ENCODE data around the gene VAT1L.

The VAT1L gene

DNA sequence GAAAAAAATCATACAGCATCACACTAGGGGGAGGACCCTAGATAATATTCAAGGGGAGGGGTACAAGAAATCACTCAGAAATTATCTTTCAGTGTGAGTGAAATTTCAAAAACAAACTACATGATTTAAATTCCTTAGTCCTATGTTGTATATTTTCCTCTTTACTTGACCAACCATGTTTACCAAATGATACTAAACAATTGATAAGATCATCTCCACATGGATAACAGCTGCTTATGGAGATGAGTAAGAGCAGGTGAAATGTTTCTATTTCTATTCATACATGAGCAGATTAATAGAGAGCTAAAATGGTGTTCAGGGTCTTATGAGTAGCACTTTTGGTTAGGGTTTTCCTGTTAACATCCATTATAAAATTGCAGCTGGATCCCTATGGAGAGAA, 7.3 kb upstream of the VAT1L start:
- no peak overlapping the region for H3K4me3 ChIP-seq (ENCODE audit: low read depth, low read length)

DNA sequence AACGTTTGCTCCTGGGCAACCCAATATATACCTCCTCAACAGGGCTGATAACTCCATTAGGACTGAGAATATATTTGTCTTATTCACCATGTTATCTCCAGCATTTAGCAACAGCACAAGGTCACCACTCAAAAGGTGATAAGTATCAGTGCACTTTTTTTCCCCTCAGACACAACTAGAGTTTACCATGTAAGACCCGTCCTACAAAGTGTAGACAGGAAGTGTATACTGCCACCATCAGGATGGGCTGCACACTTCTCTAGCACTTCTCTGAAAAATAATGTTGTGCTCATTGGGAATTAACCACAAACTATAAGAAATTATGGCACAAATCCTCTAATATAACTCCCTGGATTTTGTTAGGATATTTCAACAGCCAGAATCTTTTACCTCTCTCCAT, 5.7 kb upstream of the VAT1L start:
- no peak overlapping the region for H3K4me3 ChIP-seq (ENCODE audit: low read depth, low read length)

DNA sequence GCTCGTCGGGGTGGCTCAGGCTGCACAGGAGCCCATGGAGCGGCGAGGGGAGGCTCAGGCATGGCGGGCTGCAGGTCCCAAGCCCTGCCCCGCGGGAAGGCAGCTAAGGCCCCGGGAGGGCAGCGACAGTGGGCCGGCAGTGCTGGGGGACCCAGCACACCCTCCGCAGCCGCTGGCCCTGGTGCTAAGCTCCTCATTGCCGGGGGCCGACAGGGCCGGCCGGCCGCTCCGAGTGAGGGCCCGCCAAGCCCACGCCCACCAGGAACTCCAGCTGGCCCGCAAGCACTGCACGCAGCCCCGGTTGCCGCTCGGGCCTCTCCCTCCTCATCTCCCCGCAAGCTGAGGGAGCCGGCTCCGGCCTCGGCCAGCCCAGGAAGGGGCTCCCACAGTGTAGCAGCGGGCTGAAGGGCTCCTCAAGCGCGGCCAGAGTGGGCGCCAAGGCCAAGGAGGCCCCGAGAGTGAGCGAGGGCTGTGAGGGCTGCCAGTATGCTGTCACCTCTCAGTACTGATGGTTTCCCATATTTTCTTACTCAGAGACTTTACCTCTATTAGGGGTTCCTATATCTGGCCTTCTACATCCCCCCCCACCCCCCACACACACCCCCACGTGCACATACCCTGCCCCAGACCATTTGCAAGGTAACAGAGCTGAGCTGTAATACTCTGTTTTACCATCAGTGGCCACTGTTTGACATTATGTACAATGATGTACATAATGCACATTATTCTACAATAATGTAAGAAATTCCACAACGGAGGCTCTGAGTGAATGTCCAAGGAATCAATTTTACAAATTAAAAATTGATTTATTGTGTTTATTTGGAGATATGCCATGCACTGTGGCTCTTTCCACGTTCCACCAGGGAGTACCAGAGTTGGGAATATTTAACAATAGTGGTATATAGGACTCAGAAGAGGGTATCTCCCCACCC, 3.7 kb upstream of the VAT1L start:
- no peak overlapping the region for H3K4me3 ChIP-seq (ENCODE audit: low read depth, low read length)

DNA sequence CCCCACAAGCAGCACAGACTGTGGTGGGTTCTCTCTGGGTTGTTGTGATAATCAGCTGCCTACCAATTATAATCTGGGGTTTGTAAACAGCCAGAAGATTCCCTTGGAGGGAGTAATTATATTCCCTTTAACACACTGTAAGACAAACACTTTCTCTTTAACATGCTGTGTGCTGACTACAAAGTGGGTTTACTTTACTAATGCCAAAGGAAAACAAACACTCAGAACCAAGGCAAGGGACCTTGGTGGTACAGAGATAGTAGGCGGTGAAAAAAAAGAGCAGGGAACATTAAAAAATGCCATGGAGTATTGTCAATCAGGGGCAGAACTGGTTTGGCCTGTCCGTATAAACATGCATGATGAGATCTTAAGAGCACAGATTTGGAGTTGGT, 3.0 kb upstream of the VAT1L start:
- no peak overlapping the region for H3K4me3 ChIP-seq (ENCODE audit: low read depth, low read length)

DNA sequence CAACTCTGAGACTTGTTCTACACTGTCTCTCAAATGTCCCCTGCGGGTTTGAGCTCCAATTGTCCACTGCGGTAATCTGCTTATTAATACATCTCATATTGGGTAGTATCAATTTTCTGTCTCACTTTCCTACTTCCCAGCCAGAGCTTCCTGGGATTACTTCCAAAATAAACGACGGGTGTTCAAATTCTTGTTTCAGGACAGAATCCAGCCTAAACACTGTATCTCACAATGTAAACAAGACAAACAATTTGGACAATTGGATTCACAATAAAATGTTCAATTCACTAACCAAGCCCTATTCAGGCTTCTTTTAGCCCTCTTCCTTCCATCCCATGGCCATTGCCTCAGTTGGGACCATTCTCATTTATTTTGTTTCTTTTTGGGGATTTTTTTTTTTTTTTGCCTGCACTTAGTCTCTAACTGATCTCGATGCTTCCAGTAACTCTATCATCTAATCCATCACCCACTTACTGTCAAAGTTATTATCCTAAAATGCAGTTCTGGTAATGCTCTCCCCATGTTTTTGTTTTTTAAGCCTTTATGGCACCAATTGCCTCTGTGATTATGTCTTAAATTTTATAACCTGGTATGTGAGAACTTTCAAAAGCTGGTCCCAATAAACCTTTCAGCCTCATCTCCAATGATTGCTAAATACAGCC, 2.0 kb upstream of the VAT1L start:
- H3K4me3 ChIP-seq (ENCODE audit: low read depth, low read length) = no peak overlapping the region

DNA sequence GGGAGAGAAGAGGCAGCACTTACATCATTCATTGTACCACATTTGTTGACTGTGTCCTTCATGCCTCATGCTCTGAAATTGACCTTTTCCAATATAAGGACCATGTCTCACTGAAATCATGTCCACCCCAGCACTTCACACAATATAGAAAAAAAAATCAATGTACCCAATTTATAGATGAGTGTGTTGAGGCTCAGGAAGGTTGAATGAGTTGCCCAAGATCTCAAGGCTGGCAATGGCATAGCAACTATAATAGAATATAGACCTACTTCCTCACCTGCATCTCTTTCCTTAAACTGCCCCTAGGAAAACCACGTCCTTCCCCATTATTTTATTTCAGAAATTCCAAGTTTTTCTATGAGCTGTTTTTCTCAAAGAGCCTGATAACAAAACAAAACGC, 912 bp upstream of the VAT1L start:
- no peak overlapping the region for H3K4me3 ChIP-seq (ENCODE audit: low read depth, low read length)

DNA sequence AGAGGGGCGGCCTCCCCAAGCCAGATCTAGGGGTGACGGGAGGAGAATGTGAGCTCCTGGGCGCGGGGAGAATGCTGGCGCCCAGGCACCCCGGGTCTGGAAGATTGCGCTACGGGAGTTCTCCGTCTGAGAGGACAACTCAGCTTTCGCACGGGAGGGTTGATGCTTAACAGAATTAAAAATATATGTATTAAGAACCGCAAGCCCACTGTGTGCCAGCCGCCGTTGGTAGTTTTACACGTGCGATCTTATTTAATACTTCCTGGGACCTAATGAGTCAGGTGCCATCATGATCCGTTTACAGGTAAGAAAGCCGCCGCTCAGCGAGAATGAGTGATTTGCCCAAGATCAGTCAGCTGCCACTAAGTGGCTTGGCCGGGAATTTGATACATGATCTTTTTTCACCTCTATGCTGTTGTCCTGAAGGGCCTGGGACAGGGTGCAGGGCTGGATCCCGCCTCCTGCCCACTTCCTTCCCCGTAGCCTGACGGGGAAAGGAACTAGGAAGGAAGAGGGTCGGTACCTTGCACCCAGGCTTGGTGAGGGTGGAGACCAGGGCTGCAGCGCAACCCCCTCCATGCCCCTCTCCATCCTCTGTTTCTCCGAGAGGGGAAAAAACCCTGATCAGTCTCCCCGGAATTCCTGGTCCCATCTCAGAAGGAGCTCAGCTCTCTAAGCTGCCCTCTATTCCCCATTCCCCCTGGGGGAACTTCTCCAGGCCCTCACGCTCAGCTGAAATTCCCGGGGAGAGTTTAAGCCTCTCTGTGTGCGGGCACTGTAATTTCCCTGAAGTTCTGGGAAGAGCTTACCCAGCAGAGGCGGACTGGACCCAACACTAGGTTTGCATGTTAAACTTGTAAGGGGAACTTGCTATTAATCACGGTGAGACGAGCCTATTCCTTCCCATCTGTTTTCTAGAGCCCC, 983 bp downstream of the VAT1L start:
- H3K4me3 ChIP-seq (ENCODE audit: low read depth, low read length) = peak overlapping the region; percentile 80

DNA sequence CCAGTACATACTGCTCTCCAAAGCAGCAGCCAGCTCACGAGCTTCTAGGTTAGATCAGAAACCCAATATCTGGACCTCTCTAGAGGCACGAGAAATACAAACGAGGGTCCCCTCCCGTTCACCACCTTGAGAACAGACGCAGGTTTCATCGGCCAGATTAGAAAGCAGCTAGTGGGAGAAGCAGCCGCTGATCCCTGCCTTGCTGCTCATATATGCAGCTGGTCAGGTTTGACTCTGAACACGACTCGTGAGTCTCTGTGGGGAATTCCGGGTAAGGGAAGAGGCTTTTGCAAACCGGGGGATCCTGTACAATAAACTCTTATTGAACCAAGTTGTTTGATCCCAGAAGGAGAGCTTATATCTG, 1.6 kb downstream of the VAT1L start:
- H3K4me3 ChIP-seq (ENCODE audit: low read depth, low read length) = peak overlapping the region; percentile 80

DNA sequence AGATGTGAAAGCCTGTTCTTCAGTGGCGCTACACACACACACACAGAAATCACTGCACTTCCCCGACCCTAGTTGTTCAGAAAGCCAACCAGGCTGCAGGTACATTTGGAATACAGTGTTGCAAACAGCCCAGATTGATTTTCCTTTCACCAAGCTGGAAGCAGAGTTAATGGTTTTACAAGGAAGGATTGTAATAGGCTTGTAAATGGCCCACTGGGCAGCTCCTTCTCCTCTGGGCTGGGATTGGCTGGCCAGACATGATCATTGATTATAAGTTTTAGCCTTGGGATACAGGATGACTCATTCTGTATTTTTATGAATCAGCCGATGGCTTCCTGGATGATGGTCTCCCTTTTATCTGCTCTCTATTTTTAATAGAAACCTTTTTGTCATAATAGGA, 2.5 kb downstream of the VAT1L start:
- no peak overlapping the region for H3K4me3 ChIP-seq (ENCODE audit: low read depth, low read length)

DNA sequence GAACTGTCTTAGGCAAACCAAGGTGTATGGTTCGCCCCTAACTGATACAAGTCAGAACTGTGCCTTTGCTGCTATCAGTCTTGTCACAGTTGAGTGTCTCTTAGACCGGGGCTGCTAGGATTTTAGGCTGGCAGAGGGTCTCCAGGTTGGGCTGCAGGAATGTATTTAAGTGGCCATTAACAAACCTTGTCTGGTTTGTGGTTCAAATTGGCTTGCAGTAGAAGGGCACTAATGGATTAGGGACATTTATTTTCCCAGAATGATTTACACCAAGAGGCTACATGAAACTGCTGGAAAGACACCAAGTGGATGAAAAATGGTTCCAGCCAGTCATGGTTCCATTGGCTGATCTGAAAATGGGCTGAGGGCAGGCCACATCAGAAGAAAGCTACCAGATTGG, 5.1 kb downstream of the VAT1L start:
- no peak overlapping the region for H3K4me3 ChIP-seq (ENCODE audit: low read depth, low read length)

DNA sequence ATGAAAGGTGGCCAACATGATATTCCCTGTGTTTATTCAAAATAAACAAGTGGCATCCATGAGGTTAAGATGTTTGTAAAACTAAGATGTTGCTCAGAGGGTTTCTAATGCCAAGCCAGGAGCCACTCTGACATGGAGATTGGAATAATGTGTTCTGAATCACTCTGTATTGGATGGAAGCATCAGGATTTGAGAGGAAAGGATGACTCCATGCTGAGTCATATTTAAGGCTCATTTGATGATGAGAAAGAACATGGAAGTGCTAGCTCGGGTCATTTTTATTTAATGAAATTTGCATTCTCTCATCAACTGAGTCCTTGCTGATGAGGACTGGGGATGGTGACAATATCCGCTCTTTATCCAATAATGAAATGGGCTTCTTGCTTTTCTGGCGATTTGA, 6.2 kb downstream of the VAT1L start:
- H3K4me3 ChIP-seq (ENCODE audit: low read depth, low read length) = no peak overlapping the region

DNA sequence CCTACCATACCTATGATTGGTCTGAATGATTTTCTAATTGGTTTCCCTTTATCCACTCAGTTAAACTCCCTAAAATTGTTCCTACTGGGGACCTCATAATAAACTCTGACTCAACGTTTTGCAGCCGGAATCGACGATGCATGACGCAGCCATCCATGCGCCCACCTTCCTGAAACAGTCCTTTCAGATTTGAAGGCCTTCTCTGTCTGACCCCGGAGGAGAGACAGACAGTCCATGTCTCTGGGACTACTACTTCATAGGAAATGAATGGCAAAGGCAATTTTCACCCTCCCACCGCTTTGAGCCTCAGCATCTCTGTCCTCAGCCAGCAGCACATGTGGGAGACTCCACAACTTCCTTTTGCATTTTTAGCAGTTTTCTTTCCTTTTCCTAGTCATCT, 13.5 kb downstream of the VAT1L start:
- no peak overlapping the region for H3K4me3 ChIP-seq (ENCODE audit: low read depth, low read length)

DNA sequence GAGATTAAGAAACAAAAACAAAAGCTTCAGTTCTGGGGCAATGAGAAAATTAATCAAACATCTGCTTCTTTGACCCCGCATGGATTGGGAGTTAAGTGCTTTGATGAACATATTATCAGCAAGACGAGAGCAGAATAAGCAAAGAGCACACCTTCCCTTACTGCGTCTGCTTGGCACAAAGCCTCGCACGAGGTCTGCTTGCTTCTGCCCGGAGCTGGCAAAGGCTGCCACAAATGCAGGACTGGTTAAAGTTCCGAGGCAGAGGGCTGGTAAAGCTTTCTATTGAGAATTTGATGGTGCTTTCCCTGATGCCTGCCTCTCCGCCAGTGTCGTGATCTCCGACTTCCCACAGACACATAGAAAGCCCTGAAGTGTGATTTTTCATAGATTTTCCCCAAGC, 17.0 kb downstream of the VAT1L start:
- H3K4me3 ChIP-seq (ENCODE audit: low read depth, low read length) = no peak overlapping the region

DNA sequence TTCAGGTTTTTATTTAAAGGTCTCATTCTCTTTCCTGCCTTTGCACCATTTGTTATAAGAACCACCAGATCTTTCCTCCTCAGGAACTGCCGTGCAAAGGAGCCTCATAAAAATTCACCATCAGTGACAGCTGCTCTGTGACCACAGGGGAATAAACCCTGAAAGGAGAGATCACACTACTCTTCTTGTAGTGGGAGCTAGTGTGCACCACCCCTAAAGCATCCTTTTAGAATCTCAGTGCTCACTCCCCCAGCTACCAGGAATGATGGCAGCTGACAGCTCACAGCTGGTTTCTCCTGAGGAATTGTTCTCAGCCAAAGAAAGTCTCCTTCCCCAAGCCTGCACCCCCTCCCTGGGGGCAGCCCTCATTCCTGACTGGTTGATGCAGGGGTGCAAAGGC, 18.7 kb downstream of the VAT1L start:
- no peak overlapping the region for H3K4me3 ChIP-seq (ENCODE audit: low read depth, low read length)

DNA sequence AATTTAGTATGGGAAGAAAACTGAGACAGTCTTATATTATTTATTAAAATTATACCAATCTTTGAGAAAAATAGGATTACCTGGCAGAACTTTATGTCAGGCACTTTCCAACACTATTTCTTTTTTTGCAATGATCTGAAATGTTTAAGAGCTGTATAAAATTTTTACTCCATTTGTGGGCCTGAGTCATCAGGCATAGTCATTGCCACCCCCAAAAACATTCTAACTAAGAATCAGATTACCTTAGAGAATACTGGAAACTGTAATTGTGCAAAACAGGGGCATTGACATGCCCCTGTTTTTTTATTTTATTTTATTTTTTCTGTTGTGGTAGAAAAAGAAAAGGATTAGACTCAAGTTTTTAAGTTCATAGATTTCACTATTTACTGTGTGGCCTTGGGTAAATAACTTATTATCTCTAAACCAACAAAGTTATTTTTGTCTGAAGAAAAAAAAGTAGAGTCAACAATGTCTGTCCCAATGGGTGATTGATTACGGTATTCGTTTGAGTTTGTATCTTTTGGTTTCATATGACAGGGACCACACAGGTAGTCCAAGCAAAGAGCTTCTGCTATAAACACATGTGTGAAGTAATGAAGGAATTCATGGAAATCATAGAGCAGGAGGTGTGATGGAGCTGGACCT, 24.6 kb downstream of the VAT1L start:
- H3K4me3 ChIP-seq (ENCODE audit: low read depth, low read length) = no peak overlapping the region

DNA sequence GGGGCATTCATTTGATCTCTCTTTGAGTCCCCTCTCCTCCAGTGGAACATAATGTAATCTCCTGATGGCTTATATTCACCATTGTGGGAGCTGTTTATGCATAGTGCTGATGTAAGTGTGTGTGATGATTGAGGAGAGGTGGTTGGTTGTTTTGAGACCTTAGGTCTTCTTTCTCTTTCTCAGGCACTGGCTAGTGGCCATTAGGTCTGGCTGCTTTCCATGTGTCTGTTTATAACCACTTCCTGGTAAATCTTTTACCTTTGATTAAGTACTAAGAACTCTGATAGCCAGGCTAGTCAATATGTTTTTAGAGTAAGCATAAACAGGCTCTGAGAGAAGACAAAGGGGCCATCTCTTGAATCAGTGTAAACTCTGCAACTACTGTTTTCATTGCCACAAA, 27.9 kb downstream of the VAT1L start:
- no peak overlapping the region for H3K4me3 ChIP-seq (ENCODE audit: low read depth, low read length)

DNA sequence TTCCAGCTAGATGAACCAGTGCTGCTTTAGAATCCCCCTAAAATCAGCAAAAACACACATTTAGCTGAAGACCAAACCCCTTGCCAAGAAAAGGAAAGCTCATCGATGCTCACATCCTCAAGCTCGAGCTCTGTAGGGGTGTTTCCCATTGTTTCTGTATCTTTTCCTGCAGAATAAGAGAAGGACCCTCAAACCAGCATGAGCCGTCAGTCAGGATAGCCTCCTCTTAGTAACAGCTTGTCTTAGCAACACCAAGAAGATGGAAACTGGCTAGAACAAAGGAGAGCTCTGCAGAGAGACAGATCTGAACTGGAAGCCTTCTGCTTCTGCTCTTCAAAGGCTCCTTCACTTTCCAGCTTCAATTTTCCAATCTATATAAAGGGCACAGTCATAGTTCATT, 32.0 kb downstream of the VAT1L start:
- H3K4me3 ChIP-seq (ENCODE audit: low read depth, low read length) = no peak overlapping the region

DNA sequence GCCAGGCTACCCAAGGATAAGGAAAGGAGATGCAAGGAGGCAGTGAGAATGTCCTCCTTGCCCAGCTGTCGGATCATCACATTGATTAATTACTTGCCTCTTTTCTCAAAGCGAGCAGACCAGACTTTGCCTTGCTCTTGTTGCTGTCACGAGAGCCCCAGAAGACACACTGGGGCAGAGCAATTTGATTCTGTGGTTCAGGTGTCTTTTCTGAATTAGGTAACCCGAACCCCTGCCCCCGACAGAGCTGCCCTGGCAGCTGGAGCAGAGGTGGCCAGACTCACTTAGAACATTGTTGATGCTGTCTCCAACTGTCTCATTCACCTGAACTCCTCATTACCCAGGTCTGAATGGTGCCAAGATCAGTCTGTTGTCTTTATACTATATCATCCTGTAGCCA, 34.3 kb downstream of the VAT1L start:
- no peak overlapping the region for H3K4me3 ChIP-seq (ENCODE audit: low read depth, low read length)

DNA sequence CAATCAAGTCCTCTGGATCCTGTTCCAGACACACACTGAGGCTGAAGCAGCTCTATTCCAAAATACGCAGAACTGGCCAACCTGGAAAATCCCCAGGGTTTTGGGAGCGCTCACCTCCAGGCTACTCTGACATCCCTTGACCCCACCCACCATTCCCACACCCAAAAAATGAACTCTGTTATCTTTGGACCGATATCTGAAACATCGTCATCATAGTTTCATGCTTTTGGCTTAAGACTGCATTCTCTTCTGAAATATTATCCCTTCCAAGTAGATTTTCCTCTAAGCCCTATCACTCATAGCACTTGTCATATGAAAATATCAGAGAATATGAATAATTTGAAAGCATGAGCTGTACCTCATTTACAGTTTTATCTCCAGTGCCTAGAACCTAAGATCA, 34.7 kb downstream of the VAT1L start:
- no peak overlapping the region for H3K4me3 ChIP-seq (ENCODE audit: low read depth, low read length)

DNA sequence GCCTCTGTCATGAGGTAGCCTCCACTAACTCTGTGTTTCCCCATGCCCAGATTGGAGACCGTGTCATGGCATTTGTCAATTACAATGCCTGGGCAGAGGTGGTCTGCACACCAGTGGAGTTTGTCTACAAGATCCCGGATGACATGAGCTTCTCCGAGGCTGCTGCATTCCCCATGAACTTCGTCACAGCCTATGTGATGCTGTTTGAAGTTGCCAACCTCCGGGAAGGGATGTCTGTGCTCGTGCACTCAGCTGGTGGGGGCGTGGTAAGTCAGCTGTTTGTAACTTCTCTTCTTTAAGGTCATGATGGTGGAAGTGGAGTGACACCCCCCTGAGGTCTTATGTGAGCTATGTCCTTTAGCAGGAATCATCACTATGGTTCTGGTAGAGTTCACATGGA, 36.8 kb downstream of the VAT1L start:
- H3K4me3 ChIP-seq (ENCODE audit: low read depth, low read length) = no peak overlapping the region

DNA sequence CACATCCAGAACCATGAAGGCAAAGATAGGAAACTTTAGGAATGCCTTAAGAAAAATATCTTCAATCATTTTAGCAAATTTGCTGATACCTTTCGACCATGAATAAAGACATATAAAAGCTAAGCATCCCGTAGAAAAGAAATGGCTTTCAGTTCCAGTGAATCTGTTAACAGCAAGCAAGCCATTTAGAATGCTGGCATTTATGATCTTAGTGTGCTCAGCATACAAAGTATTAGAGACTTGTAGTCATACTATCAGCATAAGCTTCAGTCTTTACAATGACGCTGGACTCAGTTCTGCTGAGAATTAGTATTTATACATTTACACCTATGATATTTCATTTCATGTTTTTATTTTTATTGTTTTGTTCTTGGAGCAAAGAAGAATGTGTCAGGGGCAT, 38.7 kb downstream of the VAT1L start:
- no peak overlapping the region for H3K4me3 ChIP-seq (ENCODE audit: low read depth, low read length)

Measured in iPS-11a (cell line).